T1000 (cell line): Measurements from ENCODE around the gene EXOSC7.

Experiments used
- DNase-seq: peaks from one replicate; lab custom pipeline; 2025; ENCODE audit warnings: mixed read lengths; lab: John Stamatoyannopoulos, UW

Gene EXOSC7

GRCh38 chr3:45055032-45055410 is 79.0 kb downstream of the EXOSC7 start:
- DNase-seq = no peak

GRCh38 chr3:45055411-45056143 is 79.5 kb downstream of the EXOSC7 start:
- peak; percentile 32 for DNase-seq

GRCh38 chr3:45056608-45057301 is 80.7 kb downstream of the EXOSC7 start:
- no peak for DNase-seq

- DNase-seq = no peak
Observed at GRCh38 chr3:45057557-45057956, 81.5 kb downstream of the EXOSC7 start.

GRCh38 chr3:45059132-45059531 is 83.1 kb downstream of the EXOSC7 start:
- DNase-seq = no peak

- no peak for DNase-seq
Observed at GRCh38 chr3:45060165-45060892, 84.3 kb downstream of the EXOSC7 start.
